Panc1 (cell line): ENCODE measurements around the gene CCDC148. TPM values are rescaled to one million over a fixed set of nuclear protein-coding genes. Genes with fewer than 3 reads are reported as not detected.

Source experiments
- ATAC-seq: fragments of 200-7000 bp; cut with Tn5 transposase; 2 replicates; pipeline ENCODE4 v1.9.1; 2020; ENCODE audit warnings: mild to moderate bottlenecking, moderate library complexity
- BruUV-seq: library from RNA; stranded (reverse); fragments of 400-500 nt; replicated peaks from 2 replicates; lab custom pipeline; 2021; lab: Mats Ljungman, UMichigan
- CTCF ChIA-PET: fragments of 300-600 bp; sonication (Branson Sonifier 250); formaldehyde crosslinking; loops from one replicate; lab custom pipeline; 2022; ENCODE audit warnings: antibody characterized with exemption; lab: Charles Lee
- POLR2A ChIA-PET: fragments of 300-600 bp; sonication (Branson Sonifier 250); formaldehyde crosslinking; loops from one replicate; lab custom pipeline; 2022; ENCODE audit warnings: antibody characterized with exemption; lab: Charles Lee
- DNase-seq: peaks from one replicate; pipeline ENCODE4 v3.0.0-alpha.2; 2010; ENCODE audit warnings: low read depth, low spot score
- H3K27ac ChIP-seq: 2 replicates; pipeline ENCODE4 v1.5.1; 2011; ENCODE audit warnings: mild to moderate bottlenecking, low read length, inconsistent platforms
- H3K27me3 ChIP-seq: fragments of 200-500 bp; sonication (Bioruptor generic); 2 replicates; pipeline ENCODE4 v1.6.0; 2014; ENCODE audit warnings: low read length, inconsistent platforms; ENCODE audit not compliant: control insufficient read depth, insufficient read depth
- H3K36me3 ChIP-seq: fragments of 200-500 bp; sonication (Bioruptor generic); 2 replicates; pipeline ENCODE4 v1.5.1; 2014; ENCODE audit warnings: inconsistent platforms, mild to moderate bottlenecking, low read length, moderate library complexity; ENCODE audit not compliant: control insufficient read depth, insufficient read depth
- H3K4me1 ChIP-seq: 2 replicates; pipeline ENCODE4 v1.5.1; 2011; ENCODE audit warnings: inconsistent platforms, mild to moderate bottlenecking, low read length, moderate library complexity; ENCODE audit not compliant: control insufficient read depth, insufficient read depth
- H3K4me3 ChIP-seq, 2 experiments: 2 replicates each; pipeline ENCODE4 v1.5.1; 2011 to 2012; ENCODE audit warnings: low read depth in 2 of 2, low read length in 2 of 2, mild to moderate bottlenecking in 2 of 2, inconsistent platforms in 1 of 2, moderate library complexity in 1 of 2
- H3K9me3 ChIP-seq: fragments of 200-500 bp; sonication (Bioruptor generic); 2 replicates; pipeline ENCODE4 v1.5.1; 2014; ENCODE audit warnings: low read depth, mild to moderate bottlenecking, inconsistent platforms, low read length, moderate library complexity; ENCODE audit not compliant: control insufficient read depth, insufficient read depth
- CTCF ChIP-seq: fragments of 450-650 bp; IDR thresholded peaks from 2 replicates; pipeline ENCODE4 v1.5.1; 2017; ENCODE audit warnings: mild to moderate bottlenecking
- POLR2AphosphoS5 ChIP-seq: IDR thresholded peaks from 2 replicates; pipeline ENCODE4 v1.6.1; 2012; ENCODE audit warnings: mild to moderate bottlenecking, low read depth, low read length, moderate library complexity
- REST ChIP-seq, 2 experiments: IDR thresholded peaks; 2 replicates each; pipeline ENCODE4 v1.6.1; 2011 to 2012; ENCODE audit warnings: low read depth in 2 of 2, control low read depth in 1 of 2, low read length in 1 of 2, mild to moderate bottlenecking in 1 of 2, moderate library complexity in 1 of 2; ENCODE audit not compliant: insufficient read depth in 1 of 2
- SIN3A ChIP-seq: IDR thresholded peaks from 2 replicates; pipeline ENCODE4 v1.6.1; 2012; ENCODE audit warnings: low read depth, mild to moderate bottlenecking, low read length, moderate library complexity, borderline replicate concordance; ENCODE audit not compliant: insufficient read depth
- TCF7L2 ChIP-seq: IDR thresholded peaks from 2 replicates; pipeline ENCODE4 v1.6.1; 2011; ENCODE audit warnings: mild to moderate bottlenecking, low read depth, low read length, inconsistent platforms
- in situ Hi-C: cut with HindIII; loops from 2 replicates; pipeline ENCODE4 v1.10.0; 2016; ENCODE audit warnings: low sequenced_read_pairs, low pct_unique_long_range_greater_than_20kb
- intact Hi-C: fragments of 100-400 bp; cut with micrococcal nuclease; formaldehyde crosslinking; loops from one replicate; pipeline ENCODE4 v1.10.0; 2022; ENCODE audit not compliant: unreplicated experiment
- total RNA-seq: library from RNA; stranded (reverse); gene quantifications from one replicate; pipeline ENCODE4 v1.2.1, GENCODE V29; 2021; ENCODE audit not compliant: unreplicated experiment

The CCDC148 gene
- total RNA-seq, 1 experiment from 2014 or later = 0.92 TPM

- Histone ChIP-seq H3K27me3 (no peaks in the 10 kb centered on the region), H3K36me3 (no peaks in the 10 kb centered on the region), H3K4me3 (no peak overlapping the region), H3K27ac (no peak overlapping the region), H3K9me3 (no peaks in the 10 kb centered on the region), H3K4me1 (no peaks in the 10 kb centered on the region)
- ATAC-seq (no peak), DNase-seq (no peak)
- TF ChIP-seq POLR2AphosphoS5 (no peak), TCF7L2 (no peak), REST (IDR thresholded peaks at IDR 0.05; ENCODE audit: insufficient read depth in 1 of 2, low read depth in 2 of 2, low read length in 1 of 2) (no peak), CTCF (no peak)
- BruUV-seq = no TSS peak
- in situ Hi-C loops (no loop called here), intact Hi-C loops (no loop called here)
- ChIA-PET POLR2A (no interaction called here), CTCF (no interaction called here)
These were observed 131.3 kb downstream of the CCDC148 start for GRCh38 chr2:158325031-158325781.

- no peaks in the 10 kb centered on the region for H3K27me3 ChIP-seq
- no peak overlapping the region for H3K4me3 ChIP-seq
- no peaks in the 10 kb centered on the region for H3K9me3 ChIP-seq
- in situ Hi-C loops (no loop called here), intact Hi-C loops (no loop called here)
- TF ChIP-seq SIN3A (no peak), TCF7L2 (no peak), CTCF (no peak), POLR2AphosphoS5 (no peak), REST (IDR thresholded peaks at IDR 0.05; ENCODE audit: insufficient read depth in 1 of 2, low read depth in 2 of 2, low read length in 1 of 2) (no peak)
- no peaks in the 10 kb centered on the region for H3K36me3 ChIP-seq
- no peak overlapping the region for H3K27ac ChIP-seq
- DNase-seq (no peak), ATAC-seq (no peak)
- H3K4me1 ChIP-seq = no peaks in the 10 kb centered on the region
- CTCF ChIA-PET = interaction anchor here (0.8 kb wide), 1 partner anchor 137 kb away, joined by 9 read pairs; no protein-coding TSS in a partner anchor
- no TSS peak for BruUV-seq
- POLR2A ChIA-PET = no interaction called here
These were observed 133.2 kb downstream of the CCDC148 start for GRCh38 chr2:158323381-158323780.
